Pancreas (tissue), 10 donors: ENCODE data around the gene DGKQ. TPM values are rescaled to one million over a fixed set of nuclear protein-coding genes. Genes with fewer than 3 reads are reported as not detected.

Source experiments
- ATAC-seq, 4 donors: fragments of 200-7000 bp; cut with Tn5 transposase; one replicate each; pipeline versions ENCODE4 v1.8.0 to v1.9.1; 2020; ENCODE audit warnings: mild to moderate bottlenecking in 4 of 4, moderate library complexity in 4 of 4
- DNase-seq, 6 donors: peaks; one replicate each; pipeline ENCODE4 v3.0.0-alpha.2; 2020
- FAIRE-seq: peaks from 2 replicates; lab custom pipeline; 2012; peaks lifted over from hg19 to GRCh38; lab: Jason Lieb, UNC
- H3K27ac ChIP-seq, 4 donors: fragments of 200-600 bp; sonication (generic); 1 replicate in 3 of 4; 2 replicates in 1 of 4; pipeline versions ENCODE4 v1.5.0 to v1.8.0; 2020
- H3K27me3 ChIP-seq, 4 donors: fragments of 200-600 bp; one replicate each; pipeline ENCODE4 v1.8.0; 2021
- H3K36me3 ChIP-seq, 3 donors: fragments of 200-600 bp; sonication (generic) in 1 of 3; one replicate each; pipeline versions ENCODE4 v1.5.0 to v1.8.0; 2020 to 2021
- H3K4me1 ChIP-seq, 3 donors: fragments of 200-600 bp; one replicate each; pipeline ENCODE4 v1.8.0; 2021
- H3K4me3 ChIP-seq, 4 donors: fragments of 200-600 bp; sonication (generic) in 2 of 4; one replicate each; pipeline versions ENCODE4 v1.5.0 to v1.8.0; 2020 to 2021
- H3K9me3 ChIP-seq, 4 donors: fragments of 200-600 bp; one replicate each; pipeline ENCODE4 v1.8.0; 2021
- CTCF ChIP-seq, 4 donors: fragments of 200-600 bp; sonication (generic) in 3 of 4; IDR thresholded peaks; one replicate each; pipeline versions ENCODE4 v1.5.0 to v1.8.0; 2021; ENCODE audit warnings: antibody characterized with exemption in 4 of 4
- WGBS, 2 donors: extraction: QIAGEN DNeasy Blood & Tissue Kit; methylation state at CpG; one replicate each; pipeline ENCODE4 v1.1.7; 2013; 5-methylcytosine and 5-hydroxymethylcytosine counted together
- intact Hi-C, 3 donors: fragments of 100-400 bp; cut with DNase I; formaldehyde crosslinking; loops; one replicate each; pipeline versions ENCODE4 v1.11.1 to v1.14.2; 2022
- polyA plus RNA-seq, 2 donors: library from polyadenylated mRNA; stranded (reverse); fragments of 200-250 nt; gene quantifications; one replicate each; pipeline ENCODE4 v1.2.3, GENCODE V29; 2013
- total RNA-seq, 6 donors: library from RNA; stranded (reverse); fragmentation: NEBNext Ultra II Directional in 4 of 6; extraction: Animal tissue kit (Norgen Biotek cat#: 25700) in 4 of 6; gene quantifications; one replicate each; pipeline versions ENCODE4 v1.2.1 to v1.2.4, GENCODE V29; 2021 to 2023
- donor health status: healthy with polysubstance abuse.
- donor health status: DM: no; HTN: no; CAD: no; lungs with moderate emphysema.
- donor health status: DM: no; HTN: no; CAD: no.
- donor health status: control.
- donor health status: control.
- donor health status: Bipolar disorder and iron deficiency.
- donor health status: DM: yes; HTN: yes; CAD: no.
- donor health status: DM: no; HTN: no; CAD: no.
- donor health status: DM: no; HTN: no; CAD: no.
- donor health status: DM: yes; HTN: yes; CAD: no.

The DGKQ gene
- total and polyA plus RNA-seq, 8 donors = 5.7 to 11.7 (median 9.0) TPM

- Histone ChIP-seq H3K27me3 (no peaks in the 10 kb centered on the region), H3K4me1 (peaks cover 10 to 17% (median 10%) of the 10 kb centered on the region in 3 donors), H3K27ac (no peak overlapping the region), H3K9me3 (no peaks in the 10 kb centered on the region), H3K4me3 (peak overlapping the region; percentile 57 to 87 (median 72)), H3K36me3 (no peaks in the 10 kb centered on the region)
- intact Hi-C loops = no loop called here
- peak in 3 of 6 donors; percentile 49 to 87 (median 70) for DNase-seq
- no peak for TF ChIP-seq CTCF (IDR thresholded peaks at IDR 0.05)
- peak; percentile 15 to 26 (median 19) for ATAC-seq
- no peak for FAIRE-seq
- 1% methylated on average over 52 to 65 of the region's 65 CpGs for WGBS, 2 donors
Observed at GRCh38 chr4:972651-973424, 531 bp downstream of the DGKQ start.

- WGBS, 2 donors = 50 to 52% methylated on average over 20 to 24 of the region's 24 CpGs
- H3K9me3 ChIP-seq = no peaks in the 10 kb centered on the region
- peaks cover 10 to 17% (median 10%) of the 10 kb centered on the region in 3 donors for H3K4me1 ChIP-seq
- intact Hi-C loops = no loop called here
- peaks cover 0 to under 1% (median 0%) of the 10 kb centered on the region in 3 donors for H3K36me3 ChIP-seq
- FAIRE-seq (no peak), ATAC-seq (peak in 1 of 4 donors; percentile 2), DNase-seq (peak in 2 of 6 donors; percentile 46 to 72)
- H3K27ac ChIP-seq = no peak overlapping the region
- no peak for TF ChIP-seq CTCF (IDR thresholded peaks at IDR 0.05)
- no peaks in the 10 kb centered on the region for H3K27me3 ChIP-seq
- peak overlapping the region in 2 of 4 donors; percentile 69 to 87 for H3K4me3 ChIP-seq
Observed at GRCh38 chr4:971666-972500, 1.5 kb downstream of the DGKQ start.

GRCh38 chr4:970854-971520 is 2.4 kb downstream of the DGKQ start:
- no peak for TF ChIP-seq CTCF (IDR thresholded peaks at IDR 0.05)
- 84 to 85% methylated on average over 17 of the region's 17 CpGs for WGBS, 2 donors
- H3K27me3 ChIP-seq = no peaks in the 10 kb centered on the region
- FAIRE-seq = no peak
- intact Hi-C loops = no loop called here
- DNase-seq = peak in 1 of 6 donors; percentile 28
- H3K9me3 ChIP-seq = no peaks in the 10 kb centered on the region
- peaks cover 0 to 8% (median 0%) of the 10 kb centered on the region in 3 donors for H3K36me3 ChIP-seq
- H3K4me1 ChIP-seq = peaks cover 10 to 17% (median 10%) of the 10 kb centered on the region in 3 donors
- H3K4me3 ChIP-seq = no peak overlapping the region
- no peak for ATAC-seq
- no peak overlapping the region for H3K27ac ChIP-seq

GRCh38 chr4:970046-970745 is 3.2 kb downstream of the DGKQ start:
- FAIRE-seq (no peak), DNase-seq (no peak), ATAC-seq (no peak)
- peaks cover 0 to 8% (median 0%) of the 10 kb centered on the region in 3 donors for H3K36me3 ChIP-seq
- H3K9me3 ChIP-seq = no peaks in the 10 kb centered on the region
- H3K27ac ChIP-seq = no peak overlapping the region
- no peak overlapping the region for H3K4me3 ChIP-seq
- WGBS, 2 donors = 92 to 93% methylated on average over 25 of the region's 25 CpGs
- TF ChIP-seq CTCF (IDR thresholded peaks at IDR 0.05) = no peak
- intact Hi-C loops = no loop called here
- H3K4me1 ChIP-seq = peaks cover 10 to 17% (median 10%) of the 10 kb centered on the region in 3 donors
- no peaks in the 10 kb centered on the region for H3K27me3 ChIP-seq
